Left lung (tissue), 10 donors: ENCODE measurements around the gene BMPR1A. TPM values are rescaled to one million over a fixed set of nuclear protein-coding genes. Genes with fewer than 3 reads are reported as not detected.
A peak's percentile ranks its signal among the peaks of the same experiment; 100 is the strongest.
"Not testable (repeated sequence)": the region's sequence is repeated elsewhere in the genome, so short reads cannot be mapped to it uniquely, and the experiment has no call there.

ENCODE experiments used
- ATAC-seq: fragments of 200-7000 bp; cut with Tn5 transposase; one replicate; pipeline ENCODE4 v1.9.1; 2020; ENCODE audit warnings: moderate library complexity
- DNase-seq, 4 donors: peaks; one replicate each; pipeline ENCODE4 v3.0.0-alpha.2; 2013 to 2020
- H3K27ac ChIP-seq, 2 donors: fragments of 200-600 bp; sonication (generic) in 1 of 2; one replicate each; pipeline versions ENCODE4 v1.5.0 to v1.8.0; 2020 to 2021
- H3K27me3 ChIP-seq, 2 donors: fragments of 200-600 bp; sonication (generic) in 1 of 2; one replicate each; pipeline versions ENCODE4 v1.5.0 to v1.8.0; 2020 to 2021
- H3K36me3 ChIP-seq, 2 donors: fragments of 200-600 bp; sonication (generic) in 1 of 2; one replicate each; pipeline versions ENCODE4 v1.5.0 to v1.8.0; 2020 to 2021
- H3K4me1 ChIP-seq, 2 donors: fragments of 200-600 bp; one replicate each; pipeline ENCODE4 v1.8.0; 2021
- H3K4me3 ChIP-seq, 2 donors: fragments of 200-600 bp; sonication (generic) in 1 of 2; one replicate each; pipeline versions ENCODE4 v1.5.0 to v1.8.0; 2020 to 2021; ENCODE audit warnings: mild to moderate bottlenecking in 1 of 2
- H3K9me3 ChIP-seq, 2 donors: fragments of 200-600 bp; sonication (generic) in 1 of 2; one replicate each; pipeline versions ENCODE4 v1.5.0 to v1.8.0; 2020 to 2021
- intact Hi-C, 2 donors: fragments of 100-400 bp; cut with DNase I; formaldehyde crosslinking; loops; one replicate each; pipeline versions ENCODE4 v1.11.2 to v1.14.2; 2022
- polyA plus RNA-seq, 6 donors: library from polyadenylated mRNA; unstranded; fragments of 120-200 nt; gene quantifications; one replicate each; pipeline ENCODE4 v1.2.1, GENCODE V29; 2013; ENCODE audit not compliant: insufficient read length in 6 of 6
- total RNA-seq, 2 donors: library from RNA; stranded (reverse); fragmentation: NEBNext Ultra II Directional; extraction: Animal tissue kit (Norgen Biotek cat#: 25700); gene quantifications; one replicate each; pipeline ENCODE4 v1.2.1, GENCODE V29; 2021
- TF ChIP-seq, protein P1 (sequence below), 2 donors: fragments of 200-600 bp; sonication (generic) in 1 of 2; IDR thresholded peaks; one replicate each; pipeline versions ENCODE4 v1.5.0 to v1.8.0; 2021; ENCODE audit warnings: antibody characterized with exemption in 2 of 2
- donor health status: DM: no; HTN: yes; CAD: no.
- donor health status: DM: no; HTN: no; CAD: no.

Gene BMPR1A
- total and polyA plus RNA-seq, 8 donors = 33.4 to 87.2 (median 72.9) TPM

DNA sequence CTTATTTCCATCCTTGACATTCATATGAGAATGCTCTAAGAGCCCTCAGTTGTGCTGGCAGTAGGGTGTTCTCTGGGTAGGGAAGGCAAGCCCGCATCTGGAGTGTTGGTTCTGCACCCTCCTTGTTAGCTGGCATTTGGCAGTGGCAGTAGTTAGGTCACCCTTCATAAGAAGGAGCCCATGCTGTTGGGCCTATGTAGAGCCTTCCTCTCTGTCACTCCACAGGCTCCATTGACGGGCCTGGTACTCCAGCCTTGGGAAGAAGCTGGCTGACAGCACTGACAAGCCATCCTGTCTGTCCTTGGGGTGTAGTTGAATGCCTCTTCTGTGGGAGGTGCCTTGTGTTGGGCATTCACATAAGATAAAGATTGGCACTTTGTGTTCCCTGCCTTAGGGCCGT, 89.7 kb downstream of the BMPR1A start:
- TF ChIP-seq, protein P1, sequence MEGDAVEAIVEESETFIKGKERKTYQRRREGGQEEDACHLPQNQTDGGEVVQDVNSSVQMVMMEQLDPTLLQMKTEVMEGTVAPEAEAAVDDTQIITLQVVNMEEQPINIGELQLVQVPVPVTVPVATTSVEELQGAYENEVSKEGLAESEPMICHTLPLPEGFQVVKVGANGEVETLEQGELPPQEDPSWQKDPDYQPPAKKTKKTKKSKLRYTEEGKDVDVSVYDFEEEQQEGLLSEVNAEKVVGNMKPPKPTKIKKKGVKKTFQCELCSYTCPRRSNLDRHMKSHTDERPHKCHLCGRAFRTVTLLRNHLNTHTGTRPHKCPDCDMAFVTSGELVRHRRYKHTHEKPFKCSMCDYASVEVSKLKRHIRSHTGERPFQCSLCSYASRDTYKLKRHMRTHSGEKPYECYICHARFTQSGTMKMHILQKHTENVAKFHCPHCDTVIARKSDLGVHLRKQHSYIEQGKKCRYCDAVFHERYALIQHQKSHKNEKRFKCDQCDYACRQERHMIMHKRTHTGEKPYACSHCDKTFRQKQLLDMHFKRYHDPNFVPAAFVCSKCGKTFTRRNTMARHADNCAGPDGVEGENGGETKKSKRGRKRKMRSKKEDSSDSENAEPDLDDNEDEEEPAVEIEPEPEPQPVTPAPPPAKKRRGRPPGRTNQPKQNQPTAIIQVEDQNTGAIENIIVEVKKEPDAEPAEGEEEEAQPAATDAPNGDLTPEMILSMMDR (IDR thresholded peaks at IDR 0.05) = no peak
- Histone ChIP-seq H3K4me1 (no peaks in the 10 kb centered on the region), H3K27me3 (no peaks in the 10 kb centered on the region), H3K36me3 (no peaks in the 10 kb centered on the region), H3K27ac (no peak overlapping the region), H3K4me3 (no peak overlapping the region), H3K9me3 (no peaks in the 10 kb centered on the region)
- DNase-seq (no peak), ATAC-seq (peak; percentile 91)
- intact Hi-C loops = no loop called here

DNA sequence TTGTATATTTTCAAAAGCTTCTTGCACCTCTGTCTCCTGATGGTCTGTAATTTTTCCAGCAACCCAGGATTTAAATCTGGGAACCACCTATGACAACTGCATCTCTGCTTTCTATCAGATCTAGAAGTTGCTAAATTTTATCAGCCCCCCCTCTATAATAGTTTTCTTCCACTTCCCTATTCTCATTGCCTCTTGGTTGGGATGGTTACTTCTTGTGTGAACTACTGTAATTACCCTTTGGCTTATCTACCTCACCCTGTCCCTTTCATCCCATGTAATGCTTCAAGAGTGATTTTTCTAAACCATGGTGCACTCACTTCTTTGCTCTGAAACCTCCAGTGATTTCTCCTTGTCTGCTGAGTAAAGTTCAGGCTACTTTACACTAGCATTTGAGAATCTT, 92.3 kb downstream of the BMPR1A start:
- intact Hi-C loops = no loop called here
- Histone ChIP-seq H3K27ac (no peak overlapping the region), H3K9me3 (no peaks in the 10 kb centered on the region), H3K4me1 (no peaks in the 10 kb centered on the region), H3K4me3 (no peak overlapping the region), H3K36me3 (no peaks in the 10 kb centered on the region), H3K27me3 (no peaks in the 10 kb centered on the region)
- no peak for ATAC-seq
- TF ChIP-seq, protein P1 (IDR thresholded peaks at IDR 0.05) = no peak
- DNase-seq = no peak

DNA sequence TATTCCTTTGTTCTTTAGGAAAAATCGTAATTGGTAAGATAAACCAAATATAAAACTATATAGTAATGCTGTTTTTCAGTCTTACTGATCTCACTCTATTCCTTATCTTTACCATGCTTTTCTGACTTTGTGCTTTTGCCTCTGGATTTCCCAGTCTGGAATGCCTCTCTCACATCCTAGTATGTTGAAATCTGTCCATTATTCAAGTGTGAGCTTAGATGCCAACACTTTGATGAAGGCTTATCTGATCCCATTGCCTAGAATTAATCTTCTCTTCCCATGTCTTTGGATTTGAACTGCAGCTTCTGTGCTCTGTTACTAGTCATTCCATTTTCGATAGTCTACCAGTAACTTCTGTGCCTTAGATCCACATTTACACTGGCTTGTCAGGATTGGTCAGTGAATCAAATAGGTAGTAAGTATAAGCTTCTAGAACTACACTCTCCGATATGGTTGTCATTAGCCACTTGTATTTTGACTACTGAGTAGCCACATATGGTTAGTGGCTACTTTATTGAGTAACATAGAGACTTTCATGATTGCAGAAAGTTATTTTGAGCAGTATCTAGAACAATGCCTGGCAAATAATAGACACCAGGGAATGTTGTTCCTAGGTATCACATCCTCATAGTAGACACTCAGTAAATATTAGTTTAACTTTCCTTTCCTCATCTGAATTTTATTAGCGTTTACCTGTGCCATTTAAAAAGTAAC, 92.9 kb downstream of the BMPR1A start:
- Histone ChIP-seq H3K36me3 (no peaks in the 10 kb centered on the region), H3K9me3 (no peaks in the 10 kb centered on the region), H3K4me1 (no peaks in the 10 kb centered on the region), H3K27ac (no peak overlapping the region), H3K27me3 (no peaks in the 10 kb centered on the region), H3K4me3 (no peak overlapping the region)
- TF ChIP-seq, protein P1 (IDR thresholded peaks at IDR 0.05) = no peak
- ATAC-seq (no peak), DNase-seq (no peak)
- intact Hi-C loops = no loop called here

DNA sequence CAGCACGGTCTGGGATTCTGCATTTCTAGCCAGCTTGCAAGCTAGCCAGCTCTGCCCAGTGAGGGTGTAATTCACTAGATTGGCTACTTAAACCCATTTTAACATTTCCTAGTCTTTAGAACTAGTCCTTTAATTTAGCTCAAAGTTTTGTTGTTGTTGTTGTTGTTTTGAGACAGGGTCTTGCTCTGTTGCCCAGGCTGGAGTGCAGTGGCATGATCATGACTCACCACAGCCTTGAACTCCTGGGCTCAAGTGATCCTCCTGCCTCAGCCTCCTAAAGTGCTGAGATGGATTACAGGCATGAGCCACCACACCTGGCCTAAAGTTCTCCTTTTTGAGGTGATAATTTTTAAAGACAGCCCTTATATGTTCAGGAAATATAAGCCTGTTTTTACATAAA, 94.1 kb downstream of the BMPR1A start:
- Histone ChIP-seq H3K4me1 (no peaks in the 10 kb centered on the region), H3K36me3 (no peaks in the 10 kb centered on the region), H3K4me3 (no peak overlapping the region), H3K9me3 (no peaks in the 10 kb centered on the region), H3K27ac (no peak overlapping the region), H3K27me3 (no peaks in the 10 kb centered on the region)
- TF ChIP-seq, protein P1 (IDR thresholded peaks at IDR 0.05) = no peak
- DNase-seq = no peak
- intact Hi-C loops = no loop called here
- ATAC-seq = no peak

DNA sequence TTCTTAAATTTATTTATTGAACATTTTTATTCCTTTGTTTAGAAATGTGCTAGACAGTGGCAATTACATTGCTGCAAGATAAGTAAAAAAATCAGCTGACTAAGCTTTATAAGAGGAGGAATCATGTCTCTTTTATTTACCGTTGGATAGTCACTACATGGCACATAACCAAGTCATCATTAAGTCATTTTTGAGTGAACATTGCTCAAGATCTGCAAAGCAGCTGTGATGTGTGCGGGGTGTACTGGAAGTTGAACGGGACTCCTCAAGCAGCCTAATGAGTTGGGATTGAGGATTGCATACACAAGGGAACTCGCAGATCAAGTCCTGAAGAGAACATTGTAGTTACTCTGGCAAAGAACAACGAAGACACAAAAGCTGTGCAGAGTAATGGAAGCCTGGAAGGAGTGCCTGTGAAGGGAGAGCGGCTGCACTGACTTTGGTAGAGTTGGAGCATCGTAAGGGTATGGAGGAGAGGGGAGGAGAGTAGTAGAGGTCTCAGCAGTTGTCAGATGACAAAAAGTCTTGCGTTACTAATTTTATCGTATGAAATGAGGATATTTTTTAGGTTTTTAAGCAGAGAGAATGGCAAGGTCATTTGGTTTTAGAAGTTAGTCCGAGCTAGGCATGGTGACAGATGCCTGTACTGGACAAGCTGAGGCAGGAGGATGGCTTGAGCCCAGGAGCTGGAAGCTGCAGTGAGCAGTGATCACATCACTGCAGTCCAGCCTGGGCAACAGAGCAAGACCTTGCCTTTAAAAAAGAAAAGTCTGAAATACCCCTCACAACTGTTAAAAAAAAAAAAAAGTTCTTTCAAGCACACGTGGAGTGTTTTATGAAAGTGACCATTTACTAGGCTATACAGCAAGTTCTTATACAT, 95.1 kb downstream of the BMPR1A start:
- H3K4me1 ChIP-seq = no peaks in the 10 kb centered on the region
- DNase-seq (peak in 2 of 4 donors; percentile 83 to 90), ATAC-seq (peak; percentile 54)
- H3K27me3 ChIP-seq = no peaks in the 10 kb centered on the region
- TF ChIP-seq, protein P1 (IDR thresholded peaks at IDR 0.05) = no peak
- intact Hi-C loops = no loop called here
- H3K27ac ChIP-seq = no peak overlapping the region
- no peak overlapping the region for H3K4me3 ChIP-seq
- no peaks in the 10 kb centered on the region for H3K36me3 ChIP-seq
- H3K9me3 ChIP-seq = no peaks in the 10 kb centered on the region

DNA sequence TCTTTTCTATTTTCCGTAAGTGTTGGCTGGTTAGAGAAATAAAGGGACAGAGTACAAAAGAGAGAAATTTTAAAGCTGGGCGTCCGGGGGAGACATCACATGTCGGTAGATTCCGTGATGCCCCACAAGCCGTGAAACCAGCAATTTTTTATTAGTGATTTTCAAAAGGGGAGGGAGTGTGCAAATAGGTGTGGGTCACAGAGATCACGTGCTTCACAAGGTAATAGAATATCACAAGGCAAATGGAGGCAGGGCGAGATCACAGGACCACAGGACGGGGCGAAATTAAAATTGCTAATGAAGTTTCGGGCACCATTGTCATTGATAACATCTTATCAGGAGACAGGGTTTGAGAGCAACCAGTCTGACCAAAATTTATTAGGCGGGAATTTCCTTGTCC, 97.2 kb downstream of the BMPR1A start:
- H3K9me3 ChIP-seq, H3K4me3 ChIP-seq, H3K27me3 ChIP-seq, ATAC-seq, H3K4me1 ChIP-seq, DNase-seq, intact Hi-C loops, H3K36me3 ChIP-seq, H3K27ac ChIP-seq: not testable (repeated sequence)
